Activated CD4-positive, alpha-beta T cell treated with anti-CD3 and anti-CD28 coated beads, Interleukin-2, Interleukin-6, amounts not matched to agents 100 ng/mL and 50 ng/mL, durations not matched to agents 16 hours and 8 hours (primary cell): ENCODE data around the gene TBX5.

ENCODE experiments used
- DNase-seq: peaks from one replicate; pipeline ENCODE4 v3.0.0-alpha.2; 2020

Gene TBX5

GRCh38 chr12:114316076-114316475 lies 89.9 kb downstream of the TBX5 start:
- DNase-seq = no peak

GRCh38 chr12:114314974-114315720 lies 90.8 kb downstream of the TBX5 start:
- no peak for DNase-seq

- no peak for DNase-seq
These were observed 91.5 kb downstream of the TBX5 start for GRCh38 chr12:114314403-114314802.

- no peak for DNase-seq
These were observed 92.0 kb downstream of the TBX5 start for GRCh38 chr12:114313910-114314309.

GRCh38 chr12:114311974-114312373 lies 94.0 kb downstream of the TBX5 start:
- DNase-seq = no peak

- DNase-seq = no peak
These were observed 99.3 kb downstream of the TBX5 start for GRCh38 chr12:114306646-114307045.

- DNase-seq = no peak
These were observed 100.5 kb downstream of the TBX5 start for GRCh38 chr12:114305446-114305845.
